HK-2 (cell line): ENCODE measurements around the gene MUC5B.
"Not testable (repeated sequence)": the region's sequence is repeated elsewhere in the genome, so short reads cannot be mapped to it uniquely, and the experiment has no call there.

Experiments
- DNase-seq: peaks from one replicate; pipeline ENCODE4 v3.0.0-alpha.2; 2018; ENCODE audit not compliant: unreplicated experiment

MUC5B gene

DNA sequence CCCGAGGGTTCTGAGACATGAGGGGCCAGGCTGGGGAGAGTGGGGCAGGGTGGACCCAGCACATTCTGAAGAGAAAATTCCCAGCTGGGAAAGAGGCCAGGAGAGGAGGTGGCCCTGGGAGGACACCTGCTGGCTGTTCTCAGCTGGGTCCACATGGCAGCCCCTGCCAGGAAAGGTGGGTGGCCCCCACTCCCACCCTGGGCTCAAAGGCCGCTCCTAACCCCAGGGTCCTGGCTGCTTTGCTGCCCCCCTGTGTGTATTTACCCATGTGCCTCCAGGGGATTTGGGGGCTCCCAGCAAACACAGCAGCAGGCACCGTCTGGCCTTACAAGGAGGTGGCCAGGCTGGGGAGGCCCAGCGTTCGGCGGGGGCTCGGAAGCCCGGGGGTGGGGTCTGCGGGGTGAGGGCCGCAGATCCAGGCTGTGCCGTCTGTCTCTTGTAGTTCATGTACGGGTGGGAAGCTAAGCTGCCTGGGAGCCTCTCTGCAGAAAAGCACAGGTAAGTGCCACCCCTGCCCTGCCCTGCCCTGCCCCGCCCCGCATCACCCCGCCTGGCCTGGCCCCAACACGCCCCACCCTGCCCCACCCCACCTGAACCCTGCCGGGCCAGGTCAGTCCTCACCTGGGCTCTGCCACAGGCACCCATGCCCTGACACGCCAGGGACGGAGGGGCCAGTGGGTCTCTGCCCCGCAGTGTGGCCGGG is 10.6 kb downstream of the MUC5B start:
- no peak for DNase-seq

DNA sequence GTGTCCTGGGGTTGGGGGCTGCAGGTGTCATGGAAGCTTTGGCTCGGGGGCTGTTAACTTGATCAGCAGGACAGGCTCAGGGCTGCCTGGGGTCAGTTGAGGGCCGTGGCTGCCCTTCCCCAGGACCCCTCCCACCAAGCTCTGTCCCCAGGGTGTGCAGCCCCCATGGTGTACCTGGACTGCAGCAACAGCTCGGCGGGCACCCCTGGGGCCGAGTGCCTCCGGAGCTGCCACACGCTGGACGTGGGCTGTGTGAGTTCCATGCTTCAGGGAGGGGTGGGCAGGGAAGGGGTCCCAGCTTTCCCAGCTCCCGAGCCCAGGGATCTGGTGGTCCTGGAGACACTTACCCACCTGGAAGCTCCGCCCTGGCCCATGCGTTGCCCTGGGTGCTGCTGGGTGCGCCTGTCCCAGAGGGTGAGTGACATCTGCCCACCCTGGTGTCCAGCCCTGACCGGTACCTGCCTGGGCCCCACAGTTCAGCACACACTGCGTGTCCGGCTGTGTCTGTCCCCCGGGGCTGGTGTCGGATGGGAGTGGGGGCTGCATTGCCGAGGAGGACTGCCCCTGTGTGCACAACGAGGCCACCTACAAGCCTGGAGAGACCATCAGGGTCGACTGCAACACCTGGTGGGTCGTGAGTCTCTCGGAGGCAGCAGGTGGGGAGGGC is 11.3 kb downstream of the MUC5B start:
- no peak for DNase-seq

DNA sequence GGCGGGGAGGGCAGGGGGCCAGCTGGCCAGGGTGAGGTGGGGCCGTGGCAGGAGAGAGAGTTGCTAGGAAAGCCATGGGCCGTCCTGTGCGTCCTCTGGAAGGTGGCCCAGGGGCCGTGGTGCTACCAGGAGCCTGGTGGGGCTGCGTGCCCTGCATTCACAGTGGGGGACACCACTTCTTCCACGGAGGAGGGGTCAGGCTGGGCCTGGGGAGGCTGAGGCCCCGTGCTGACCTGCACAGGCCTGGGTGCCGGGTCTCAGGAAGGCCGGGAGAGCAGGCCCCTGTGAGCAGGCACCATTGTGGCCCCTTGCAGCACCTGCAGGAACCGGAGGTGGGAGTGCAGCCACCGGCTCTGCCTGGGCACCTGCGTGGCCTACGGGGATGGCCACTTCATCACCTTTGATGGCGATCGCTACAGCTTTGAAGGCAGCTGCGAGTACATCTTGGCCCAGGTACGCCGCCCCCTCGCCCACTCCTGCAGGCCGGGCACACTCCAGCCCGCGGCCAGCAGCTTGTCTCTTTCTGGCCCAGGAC is 12.0 kb downstream of the MUC5B start:
- no peak for DNase-seq

DNA sequence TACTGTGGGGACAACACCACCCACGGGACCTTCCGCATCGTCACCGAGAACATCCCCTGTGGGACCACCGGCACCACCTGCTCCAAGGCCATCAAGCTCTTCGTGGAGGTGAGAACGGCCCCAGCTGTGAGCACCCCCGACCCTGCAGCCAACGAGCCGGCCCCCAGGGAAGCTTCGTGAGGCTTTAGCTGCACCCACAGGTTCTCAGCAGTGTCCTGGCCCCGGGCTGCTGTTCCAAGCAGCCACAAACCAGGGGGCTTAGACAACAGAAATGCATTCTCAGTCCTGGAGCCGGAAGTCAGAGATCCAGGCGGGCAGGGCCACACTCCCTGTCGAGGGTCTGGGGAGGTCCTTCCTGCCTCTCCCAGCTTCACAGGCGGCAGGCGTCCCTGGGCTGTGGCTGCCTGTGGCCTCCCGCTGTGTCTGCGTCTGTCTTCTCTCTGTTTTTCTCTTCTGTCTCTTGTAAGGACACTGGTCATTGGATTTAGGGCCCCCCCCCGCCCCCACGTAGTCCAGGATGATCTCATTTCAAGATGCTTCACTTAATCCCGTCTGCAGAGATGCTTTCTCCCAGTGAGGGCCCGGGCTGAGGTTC is 12.5 kb downstream of the MUC5B start:
- no peak for DNase-seq

DNA sequence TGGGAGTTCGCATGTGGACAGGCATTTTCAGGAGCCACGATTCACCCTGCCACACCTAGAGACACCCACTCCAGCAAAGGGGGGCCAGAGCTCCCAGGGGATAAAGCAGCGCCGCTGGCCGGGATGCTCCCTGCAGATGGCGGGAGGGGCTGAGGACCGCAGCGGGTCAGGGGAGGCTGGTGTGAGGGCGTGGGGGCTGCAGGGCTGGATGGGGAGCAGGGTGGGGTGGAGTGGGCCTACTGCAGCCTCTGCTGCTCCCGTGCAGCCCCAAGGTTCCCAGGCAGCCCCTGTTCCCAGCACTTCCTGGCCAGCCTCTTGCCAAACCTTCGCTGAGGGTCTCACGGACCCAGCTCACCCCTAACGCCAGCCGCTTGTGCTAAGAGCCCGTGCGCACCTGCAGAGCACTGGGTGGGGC is 13.0 kb downstream of the MUC5B start:
- no peak for DNase-seq

DNA sequence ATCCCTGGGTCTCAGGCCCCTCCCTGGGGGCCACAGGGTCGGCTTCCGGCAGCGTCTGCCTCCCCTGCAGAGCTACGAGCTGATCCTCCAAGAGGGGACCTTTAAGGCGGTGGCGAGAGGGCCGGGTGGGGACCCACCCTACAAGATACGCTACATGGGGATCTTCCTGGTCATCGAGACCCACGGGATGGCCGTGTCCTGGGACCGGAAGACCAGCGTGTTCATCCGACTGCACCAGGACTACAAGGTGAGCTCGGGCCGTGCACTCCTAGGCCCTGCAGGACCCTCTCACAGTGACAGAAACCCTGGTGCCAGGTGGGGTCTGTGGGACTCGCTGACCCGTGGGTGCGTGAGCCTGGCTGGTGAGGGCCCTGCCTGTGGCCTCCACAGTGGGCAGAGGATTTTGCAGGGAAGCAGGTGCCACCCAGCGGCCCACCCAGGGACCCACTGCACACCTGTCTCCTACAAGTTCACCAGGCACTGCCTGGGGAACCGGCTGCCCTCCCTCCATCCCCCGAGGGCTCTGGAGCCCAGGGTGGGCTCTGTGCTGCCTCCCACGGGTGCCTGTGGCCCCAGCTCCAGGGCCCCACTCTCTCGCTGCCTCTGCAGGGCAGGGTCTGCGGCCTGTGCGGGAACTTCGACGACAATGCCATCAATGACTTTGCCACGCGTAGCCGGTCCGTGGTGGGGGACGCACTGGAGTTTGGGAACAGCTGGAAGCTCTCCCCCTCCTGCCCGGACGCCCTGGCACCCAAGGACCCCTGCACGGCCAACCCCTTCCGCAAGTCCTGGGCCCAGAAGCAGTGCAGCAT is 13.7 kb downstream of the MUC5B start:
- no peak for DNase-seq

DNA sequence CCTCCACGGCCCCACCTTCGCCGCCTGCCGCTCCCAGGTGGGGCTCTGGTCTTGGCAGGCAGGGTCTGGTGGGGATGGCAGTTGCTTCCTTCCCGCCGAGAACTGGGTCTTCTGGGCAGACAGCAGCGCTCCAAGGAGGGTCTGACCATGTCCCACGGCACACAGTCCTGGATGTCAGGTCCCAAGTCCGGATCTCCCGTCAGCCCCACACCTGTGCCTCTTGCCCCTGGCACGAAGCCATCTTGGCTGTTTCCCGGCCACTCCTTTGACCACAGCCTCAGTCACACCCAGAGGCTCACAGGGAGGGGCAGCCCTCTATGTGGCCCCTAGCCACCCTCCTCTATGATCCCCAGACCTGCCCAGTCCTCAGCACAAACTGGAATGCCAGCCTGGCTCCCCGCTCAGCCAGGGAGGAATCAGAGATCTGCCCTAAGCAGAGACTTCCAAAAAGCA is 14.3 kb downstream of the MUC5B start:
- no peak for DNase-seq

DNA sequence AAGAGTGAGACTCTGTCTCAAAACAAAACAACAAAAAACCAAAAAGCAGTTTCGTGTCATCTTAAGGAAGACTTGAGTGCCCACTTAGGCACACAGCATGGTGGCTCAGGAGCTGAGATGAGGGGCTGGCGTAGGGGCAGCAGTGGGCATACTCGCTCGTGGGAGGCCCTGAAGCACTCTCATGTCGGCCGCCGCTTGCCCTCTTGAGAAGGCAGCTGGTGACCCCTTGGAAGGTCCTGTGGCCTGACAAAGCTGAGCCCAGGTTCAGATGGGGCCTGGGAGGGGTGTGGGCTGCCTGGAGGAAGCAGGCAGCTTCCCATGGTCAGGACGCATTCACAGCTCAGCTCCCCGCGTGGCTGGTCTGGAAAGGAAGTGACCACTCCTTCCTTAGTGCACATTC is 15.0 kb downstream of the MUC5B start:
- DNase-seq: no peak

DNA sequence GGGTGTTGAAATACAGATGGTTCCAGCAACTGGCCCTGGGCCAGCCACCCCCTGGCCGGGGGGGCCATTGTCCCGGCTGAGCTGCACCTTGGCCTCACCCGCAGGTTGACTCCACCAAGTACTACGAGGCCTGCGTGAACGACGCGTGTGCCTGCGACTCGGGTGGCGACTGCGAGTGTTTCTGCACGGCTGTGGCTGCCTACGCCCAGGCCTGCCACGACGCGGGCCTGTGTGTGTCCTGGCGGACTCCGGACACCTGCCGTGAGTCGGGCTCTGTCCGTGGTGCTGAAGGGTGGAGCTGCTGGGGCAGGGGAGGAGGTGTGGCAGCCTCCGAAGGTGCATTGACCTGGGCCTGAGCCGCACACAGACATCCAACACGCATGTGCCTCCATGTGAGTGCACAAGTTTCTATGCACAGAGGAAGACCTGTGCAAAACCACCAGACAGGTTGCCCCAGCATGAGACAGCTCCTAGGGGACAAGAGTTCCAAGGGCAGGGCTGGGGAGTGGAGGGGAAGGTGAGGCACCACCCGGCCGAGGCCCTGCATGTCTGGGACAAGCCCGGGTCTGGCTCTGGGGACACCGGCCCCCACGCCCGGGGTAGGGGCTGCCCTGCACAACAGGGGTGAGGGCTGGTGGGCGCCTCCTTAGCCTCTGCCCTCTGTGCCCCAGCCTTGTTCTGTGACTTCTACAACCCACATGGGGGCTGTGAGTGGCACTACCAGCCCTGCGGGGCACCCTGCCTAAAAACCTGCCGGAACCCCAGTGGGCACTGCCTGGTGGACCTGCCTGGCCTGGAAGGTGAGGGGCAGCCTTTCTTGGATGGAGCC is 16.1 kb downstream of the MUC5B start:
- DNase-seq: no peak

DNA sequence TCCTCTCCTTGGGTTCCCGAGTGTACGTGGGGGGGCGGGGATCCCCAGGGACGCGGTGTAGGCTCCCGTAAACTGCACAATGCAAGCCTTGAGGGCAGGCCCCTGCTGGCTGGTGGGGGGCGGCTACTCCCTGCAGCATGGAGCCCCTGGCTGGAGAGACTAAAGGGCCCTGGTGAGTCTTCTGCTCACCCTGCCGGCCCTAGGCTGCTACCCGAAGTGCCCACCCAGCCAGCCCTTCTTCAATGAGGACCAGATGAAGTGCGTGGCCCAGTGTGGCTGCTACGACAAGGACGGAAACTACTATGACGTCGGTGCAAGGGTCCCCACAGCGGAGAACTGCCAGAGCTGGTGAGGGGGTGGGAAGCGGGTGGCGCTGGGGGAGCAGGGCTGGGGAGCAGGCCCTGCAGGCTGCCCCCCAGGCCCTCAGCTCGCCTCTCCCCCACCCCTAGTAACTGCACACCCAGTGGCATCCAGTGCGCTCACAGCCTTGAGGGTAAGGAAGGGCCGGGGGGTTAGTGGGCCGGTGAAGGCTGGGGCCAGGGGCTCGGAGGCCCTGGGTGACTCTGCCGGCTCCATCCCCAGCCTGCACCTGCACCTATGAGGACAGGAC is 16.8 kb downstream of the MUC5B start:
- no peak for DNase-seq

DNA sequence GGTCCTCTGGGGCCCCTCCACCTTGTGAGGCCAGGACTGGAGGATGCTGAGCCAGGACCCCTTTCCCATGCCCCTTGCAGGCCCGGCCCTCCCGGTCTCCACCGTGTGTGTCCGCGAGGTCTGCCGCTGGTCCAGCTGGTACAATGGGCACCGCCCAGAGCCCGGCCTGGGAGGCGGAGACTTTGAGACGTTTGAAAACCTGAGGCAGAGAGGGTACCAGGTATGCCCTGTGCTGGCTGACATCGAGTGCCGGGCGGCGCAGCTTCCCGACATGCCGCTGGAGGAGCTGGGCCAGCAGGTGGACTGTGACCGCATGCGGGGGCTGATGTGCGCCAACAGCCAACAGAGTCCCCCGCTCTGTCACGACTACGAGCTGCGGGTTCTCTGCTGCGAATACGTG is 17.9 kb downstream of the MUC5B start:
- DNase-seq: no peak

DNA sequence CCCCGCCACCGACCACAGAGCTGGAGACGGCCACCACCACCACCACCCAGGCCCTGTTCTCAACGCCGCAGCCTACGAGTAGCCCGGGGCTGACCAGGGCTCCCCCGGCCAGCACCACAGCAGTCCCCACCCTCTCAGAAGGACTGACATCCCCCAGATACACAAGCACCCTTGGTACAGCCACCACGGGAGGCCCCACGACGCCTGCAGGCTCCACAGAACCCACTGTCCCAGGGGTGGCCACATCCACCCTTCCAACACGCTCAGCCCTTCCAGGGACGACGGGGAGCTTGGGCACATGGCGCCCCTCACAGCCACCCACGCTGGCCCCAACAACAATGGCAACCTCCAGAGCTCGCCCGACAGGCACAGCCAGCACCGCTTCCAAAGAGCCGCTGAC is 18.8 kb downstream of the MUC5B start:
- no peak for DNase-seq

DNA sequence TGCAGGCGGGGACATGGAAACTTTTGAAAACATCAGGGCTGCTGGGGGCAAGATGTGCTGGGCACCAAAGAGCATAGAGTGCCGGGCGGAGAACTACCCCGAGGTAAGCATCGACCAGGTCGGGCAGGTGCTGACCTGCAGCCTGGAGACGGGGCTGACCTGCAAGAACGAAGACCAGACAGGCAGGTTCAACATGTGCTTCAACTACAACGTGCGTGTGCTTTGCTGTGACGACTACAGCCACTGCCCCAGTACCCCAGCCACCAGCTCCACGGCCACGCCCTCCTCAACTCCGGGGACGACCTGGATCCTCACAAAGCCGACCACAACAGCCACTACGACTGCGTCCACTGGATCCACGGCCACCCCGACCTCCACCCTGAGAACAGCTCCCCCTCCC is 19.4 kb downstream of the MUC5B start:
- no peak for DNase-seq

DNA sequence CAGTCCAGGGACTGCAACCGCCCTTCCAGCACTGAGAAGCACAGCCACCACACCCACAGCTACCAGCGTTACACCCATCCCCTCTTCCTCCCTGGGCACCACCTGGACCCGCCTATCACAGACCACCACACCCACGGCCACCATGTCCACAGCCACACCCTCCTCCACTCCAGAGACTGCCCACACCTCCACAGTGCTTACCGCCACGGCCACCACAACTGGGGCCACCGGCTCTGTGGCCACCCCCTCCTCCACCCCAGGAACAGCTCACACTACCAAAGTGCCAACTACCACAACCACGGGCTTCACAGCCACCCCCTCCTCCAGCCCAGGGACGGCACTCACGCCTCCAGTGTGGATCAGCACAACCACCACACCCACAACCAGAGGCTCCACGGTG is 19.9 kb downstream of the MUC5B start:
- not testable (repeated sequence) for DNase-seq

DNA sequence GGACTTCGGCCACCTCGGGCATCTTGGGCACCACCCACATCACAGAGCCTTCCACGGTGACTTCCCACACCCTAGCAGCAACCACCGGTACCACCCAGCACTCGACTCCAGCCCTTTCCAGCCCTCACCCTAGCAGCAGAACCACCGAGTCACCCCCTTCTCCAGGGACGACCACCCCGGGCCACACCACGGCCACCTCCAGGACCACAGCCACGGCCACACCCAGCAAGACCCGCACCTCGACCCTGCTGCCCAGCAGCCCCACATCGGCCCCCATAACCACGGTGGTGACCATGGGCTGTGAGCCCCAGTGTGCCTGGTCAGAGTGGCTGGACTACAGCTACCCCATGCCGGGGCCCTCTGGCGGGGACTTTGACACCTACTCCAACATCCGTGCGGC is 20.7 kb downstream of the MUC5B start:
- not testable (repeated sequence) for DNase-seq

DNA sequence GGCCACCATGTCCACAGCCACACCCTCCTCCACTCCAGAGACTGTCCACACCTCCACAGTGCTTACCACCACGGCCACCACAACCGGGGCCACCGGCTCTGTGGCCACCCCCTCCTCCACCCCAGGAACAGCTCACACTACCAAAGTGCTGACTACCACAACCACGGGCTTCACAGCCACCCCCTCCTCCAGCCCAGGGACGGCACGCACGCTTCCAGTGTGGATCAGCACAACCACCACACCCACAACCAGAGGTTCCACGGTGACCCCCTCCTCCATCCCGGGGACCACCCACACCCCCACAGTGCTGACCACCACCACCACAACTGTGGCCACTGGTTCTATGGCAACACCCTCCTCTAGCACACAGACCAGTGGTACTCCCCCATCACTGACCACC is 21.7 kb downstream of the MUC5B start:
- not testable (repeated sequence) for DNase-seq

DNA sequence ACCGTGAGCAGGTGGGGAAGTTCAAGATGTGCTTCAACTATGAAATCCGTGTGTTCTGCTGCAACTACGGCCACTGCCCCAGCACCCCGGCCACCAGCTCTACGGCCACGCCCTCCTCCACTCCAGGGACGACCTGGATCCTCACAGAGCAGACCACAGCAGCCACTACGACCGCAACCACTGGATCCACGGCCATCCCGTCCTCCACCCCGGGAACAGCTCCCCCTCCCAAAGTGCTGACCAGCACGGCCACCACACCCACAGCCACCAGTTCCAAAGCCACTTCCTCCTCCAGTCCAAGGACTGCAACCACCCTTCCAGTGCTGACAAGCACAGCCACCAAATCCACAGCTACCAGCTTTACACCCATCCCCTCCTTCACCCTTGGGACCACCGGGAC is 22.9 kb downstream of the MUC5B start:
- DNase-seq: not testable (repeated sequence)

DNA sequence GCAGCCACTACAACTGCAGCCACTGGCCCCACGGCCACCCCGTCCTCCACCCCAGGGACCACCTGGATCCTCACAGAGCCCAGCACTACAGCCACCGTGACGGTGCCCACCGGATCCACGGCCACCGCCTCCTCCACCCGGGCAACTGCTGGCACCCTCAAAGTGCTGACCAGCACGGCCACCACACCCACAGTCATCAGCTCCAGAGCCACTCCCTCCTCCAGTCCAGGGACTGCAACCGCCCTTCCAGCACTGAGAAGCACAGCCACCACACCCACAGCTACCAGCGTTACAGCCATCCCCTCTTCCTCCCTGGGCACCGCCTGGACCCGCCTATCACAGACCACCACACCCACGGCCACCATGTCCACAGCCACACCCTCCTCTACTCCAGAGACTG is 23.4 kb downstream of the MUC5B start:
- DNase-seq: not testable (repeated sequence)

DNA sequence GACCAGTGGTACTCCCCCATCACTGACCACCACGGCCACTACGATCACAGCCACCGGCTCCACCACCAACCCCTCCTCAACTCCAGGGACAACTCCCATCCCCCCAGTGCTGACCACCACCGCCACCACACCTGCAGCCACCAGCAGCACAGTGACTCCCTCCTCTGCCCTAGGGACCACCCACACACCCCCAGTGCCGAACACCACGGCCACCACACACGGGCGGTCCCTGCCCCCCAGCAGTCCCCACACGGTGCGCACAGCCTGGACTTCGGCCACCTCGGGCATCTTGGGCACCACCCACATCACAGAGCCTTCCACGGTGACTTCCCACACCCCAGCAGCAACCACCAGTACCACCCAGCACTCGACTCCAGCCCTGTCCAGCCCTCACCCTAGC is 24.2 kb downstream of the MUC5B start:
- DNase-seq: not testable (repeated sequence)

DNA sequence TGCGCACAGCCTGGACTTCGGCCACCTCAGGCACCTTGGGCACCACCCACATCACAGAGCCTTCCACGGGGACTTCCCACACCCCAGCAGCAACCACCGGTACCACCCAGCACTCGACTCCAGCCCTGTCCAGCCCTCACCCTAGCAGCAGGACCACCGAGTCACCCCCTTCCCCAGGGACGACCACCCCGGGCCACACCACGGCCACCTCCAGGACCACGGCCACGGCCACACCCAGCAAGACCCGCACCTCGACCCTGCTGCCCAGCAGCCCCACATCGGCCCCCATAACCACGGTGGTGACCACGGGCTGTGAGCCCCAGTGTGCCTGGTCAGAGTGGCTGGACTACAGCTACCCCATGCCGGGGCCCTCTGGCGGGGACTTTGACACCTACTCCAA is 26.1 kb downstream of the MUC5B start:
- not testable (repeated sequence) for DNase-seq

DNA sequence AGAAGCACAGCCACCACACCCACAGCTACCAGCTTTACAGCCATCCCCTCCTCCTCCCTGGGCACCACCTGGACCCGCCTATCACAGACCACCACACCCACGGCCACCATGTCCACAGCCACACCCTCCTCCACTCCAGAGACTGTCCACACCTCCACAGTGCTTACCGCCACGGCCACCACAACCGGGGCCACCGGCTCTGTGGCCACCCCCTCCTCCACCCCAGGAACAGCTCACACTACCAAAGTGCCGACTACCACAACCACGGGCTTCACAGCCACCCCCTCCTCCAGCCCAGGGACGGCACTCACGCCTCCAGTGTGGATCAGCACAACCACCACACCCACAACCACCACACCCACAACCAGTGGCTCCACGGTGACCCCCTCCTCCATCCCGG is 27.5 kb downstream of the MUC5B start:
- DNase-seq: not testable (repeated sequence)
